Stimulated activated CD8-positive, alpha-beta memory T cell treated with anti-CD3 and anti-CD28 coated beads, Interleukin-4, amount 100 ng/mL, for 24 hours (primary cell): ENCODE data around the gene ARSK.
A peak's percentile ranks its signal among the peaks of the same experiment; 100 is the strongest.

Experiments
- DNase-seq: peaks from one replicate; pipeline ENCODE4 v3.0.0-alpha.2; 2020; ENCODE audit warnings: low read depth

Gene ARSK

GRCh38 chr5:95554647-95555548 lies at the start of gene ARSK, which contains the start of gene SKIC3:
TSS of gene ARSK (plus strand) at chr5:95555101. CDS start at chr5:95555279, 178 bp downstream.
TSS of gene SKIC3 (minus strand) at chr5:95554977. CDS start at chr5:95547150, 7,827 bp downstream.
- peak; percentile 80 for DNase-seq

DNA sequence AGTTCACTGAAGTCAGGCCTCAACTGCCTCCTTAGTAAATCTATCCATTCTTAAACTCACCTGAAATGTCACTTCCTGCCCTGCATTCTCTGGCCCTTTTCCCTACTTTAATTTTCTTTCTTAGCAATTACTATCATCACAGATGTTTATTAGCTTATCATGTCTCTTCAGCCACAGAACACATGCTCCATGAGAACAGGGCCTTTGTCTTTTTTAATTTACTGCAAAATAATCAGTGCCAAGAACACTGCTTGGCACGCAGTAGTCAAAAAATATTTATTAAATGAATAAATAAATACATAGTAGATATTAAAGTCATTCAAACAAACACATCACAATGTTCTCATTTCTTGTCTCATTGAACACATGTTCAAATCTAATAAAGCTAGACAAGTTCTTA lies 46.4 kb upstream of the ARSK start:
- DNase-seq = no peak

DNA sequence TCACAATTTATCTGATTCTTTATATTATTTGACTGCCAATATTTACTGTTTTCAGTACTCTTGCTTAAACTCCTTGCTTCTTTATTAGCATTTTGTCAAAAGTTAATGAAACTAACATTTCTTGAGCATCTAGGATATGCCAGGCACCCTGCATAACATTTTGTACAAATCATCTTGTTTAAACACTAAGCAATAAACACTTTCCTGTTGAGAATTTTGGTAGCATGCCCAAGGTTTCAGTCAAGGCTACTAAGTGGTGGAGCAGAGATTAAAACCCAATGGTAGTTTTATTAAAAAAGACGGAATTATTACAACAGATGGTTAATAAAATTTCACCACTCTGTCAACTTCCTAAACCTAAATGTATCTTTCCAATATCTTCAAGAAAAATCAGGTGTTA lies 43.3 kb upstream of the ARSK start:
- no peak for DNase-seq

DNA sequence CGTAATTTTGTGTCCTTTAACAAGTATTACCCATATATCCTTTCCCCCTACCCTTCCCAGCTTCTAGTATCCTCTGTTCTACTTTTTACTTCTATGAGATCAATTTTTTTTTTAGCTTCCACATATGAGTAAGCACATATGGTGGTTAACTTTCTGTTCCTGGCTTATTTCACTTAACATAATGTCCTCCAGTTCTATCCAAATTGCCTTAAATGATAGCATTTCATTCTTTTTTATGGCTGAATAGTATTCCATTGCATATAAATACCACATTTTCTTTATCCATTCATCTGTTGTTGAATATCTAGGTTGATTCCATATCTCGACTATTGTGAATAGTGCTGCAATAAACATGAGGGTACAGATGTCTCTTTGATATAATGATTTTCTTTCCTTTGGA lies 36.5 kb upstream of the ARSK start:
- no peak for DNase-seq

DNA sequence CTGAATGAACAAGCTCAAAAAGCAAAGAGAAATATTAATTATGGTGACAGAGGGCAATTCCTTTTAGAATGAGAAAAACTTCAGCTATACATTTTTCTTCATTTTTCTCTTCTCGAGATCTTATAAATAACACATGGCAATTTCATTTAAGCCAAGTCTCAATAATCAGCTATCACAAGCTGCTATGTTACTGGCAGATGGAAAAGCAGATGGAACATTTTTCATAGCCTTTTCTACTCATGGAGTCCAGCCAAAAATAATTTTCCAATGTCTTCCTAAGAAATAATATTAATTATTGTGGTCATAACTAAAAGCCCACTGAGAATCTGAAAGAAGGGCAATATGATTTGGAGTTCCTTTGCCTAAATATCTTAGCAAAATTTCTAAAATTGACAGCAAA lies 35.8 kb upstream of the ARSK start:
- DNase-seq = no peak

DNA sequence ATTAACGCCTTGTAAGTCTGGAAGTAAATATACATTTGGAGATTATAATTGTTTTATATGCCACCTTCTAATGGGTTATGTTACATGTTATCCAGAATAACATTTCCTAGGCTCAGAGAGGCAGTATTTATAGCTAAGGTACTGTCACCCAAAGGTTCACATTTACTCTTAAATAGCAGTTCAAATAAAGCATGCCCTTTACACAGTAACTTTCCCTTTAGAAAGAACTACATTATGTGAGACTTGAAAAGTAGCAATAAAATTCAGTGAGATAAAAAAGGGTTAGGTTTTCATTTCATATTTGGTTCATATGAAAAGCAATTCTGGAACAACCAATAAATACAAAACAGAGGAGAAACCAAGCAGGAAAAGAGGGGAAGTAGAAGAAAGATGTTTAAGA lies 35.2 kb upstream of the ARSK start:
- no peak for DNase-seq

DNA sequence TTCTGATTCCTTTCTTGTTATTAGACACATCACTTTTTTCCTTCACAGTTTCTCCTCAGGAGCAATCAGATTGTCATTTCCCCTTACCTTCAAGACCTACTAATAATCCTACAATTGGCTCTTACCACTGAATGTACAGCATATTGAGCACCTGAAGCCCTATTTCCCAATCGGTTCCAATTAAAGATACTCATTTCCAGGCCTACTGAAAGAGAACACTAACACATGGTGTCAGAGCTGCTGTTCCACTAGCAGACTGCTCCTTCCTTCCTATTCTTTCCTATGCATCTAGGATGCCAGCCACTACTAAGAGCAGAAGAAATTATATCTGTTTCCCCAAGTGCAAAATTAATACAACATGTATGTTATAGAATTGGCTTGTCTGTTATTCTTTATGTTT lies 34.7 kb upstream of the ARSK start:
- DNase-seq = no peak

GRCh38 chr5:95524423-95524822 lies 30.5 kb upstream of the ARSK start:
- DNase-seq = no peak

DNA sequence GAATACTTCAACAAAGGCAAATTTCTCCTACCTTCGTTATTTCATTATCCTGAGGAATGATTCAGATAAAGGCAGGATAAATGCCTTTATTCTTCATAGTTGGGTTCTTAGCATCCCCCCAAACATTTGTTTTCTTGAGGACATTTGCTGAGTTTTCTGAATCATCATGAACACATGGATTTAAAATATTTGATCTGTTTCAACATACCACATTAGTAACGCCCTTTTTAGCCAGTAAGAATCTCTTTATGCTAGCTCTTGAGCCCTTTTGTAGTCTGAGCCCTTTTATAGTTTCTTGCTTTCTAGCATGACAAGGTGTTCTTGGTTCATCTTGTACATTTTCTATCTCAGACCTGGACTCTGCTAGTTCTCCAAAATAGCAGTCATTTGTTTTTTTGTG lies 28.0 kb upstream of the ARSK start:
- DNase-seq = no peak

DNA sequence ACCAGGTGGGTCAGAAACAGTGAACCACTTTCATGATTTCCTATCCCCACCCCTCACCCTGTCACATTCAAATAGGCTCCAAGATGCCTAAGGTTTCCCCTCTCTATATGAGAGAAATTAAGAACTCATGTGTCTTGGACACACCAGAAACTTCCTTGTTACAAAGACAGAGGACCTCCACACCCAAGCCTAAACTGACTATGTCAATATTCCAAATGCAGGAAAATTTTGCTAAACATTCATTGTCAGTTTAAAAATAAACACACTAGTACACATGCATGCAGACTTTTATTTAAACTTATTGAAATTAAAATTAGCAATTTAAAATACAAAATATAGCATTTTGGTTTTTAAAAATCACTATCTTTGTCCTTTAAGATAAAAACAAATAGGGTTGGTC lies 26.3 kb upstream of the ARSK start:
- DNase-seq = no peak

DNA sequence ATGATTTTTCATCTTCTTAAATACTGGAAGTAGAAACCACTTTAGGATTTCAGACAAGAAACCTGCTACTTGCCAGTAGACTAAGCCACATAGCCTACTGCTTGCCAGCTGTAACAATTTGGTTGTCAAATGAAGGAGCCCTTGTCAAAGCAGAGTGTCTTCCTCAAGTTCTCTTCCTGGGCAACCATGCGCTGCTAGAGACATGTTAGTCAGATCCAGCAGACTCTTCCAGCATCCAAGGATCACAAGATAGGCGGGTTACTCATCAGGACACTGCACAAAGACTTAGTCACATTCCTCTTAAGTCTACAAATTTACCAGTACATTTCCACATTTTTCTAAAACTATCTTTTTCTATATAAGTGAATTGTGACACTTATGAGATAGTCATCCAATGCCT lies 24.5 kb upstream of the ARSK start:
- DNase-seq = no peak

GRCh38 chr5:95531491-95531890 lies 23.4 kb upstream of the ARSK start:
- no peak for DNase-seq

DNA sequence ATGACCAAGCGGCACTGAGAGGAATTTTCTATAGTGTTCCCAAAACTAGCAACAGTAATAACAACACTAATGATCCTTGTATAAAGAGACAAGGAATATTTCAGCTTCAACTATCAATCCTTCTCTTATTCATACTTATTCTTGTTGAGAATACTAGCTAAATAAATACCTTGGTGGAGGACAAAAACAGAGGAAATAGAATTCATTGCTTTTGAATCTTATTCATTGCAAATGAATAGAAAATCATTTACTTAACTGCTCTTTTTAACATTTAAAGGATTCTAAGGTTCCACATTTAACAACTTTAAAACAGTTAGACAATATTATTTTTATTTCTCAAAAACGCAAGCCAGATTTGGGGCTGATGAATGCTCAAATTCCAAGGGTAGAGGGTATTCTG lies 22.5 kb upstream of the ARSK start:
- no peak for DNase-seq

GRCh38 chr5:95533106-95533505 lies 21.8 kb upstream of the ARSK start:
- no peak for DNase-seq

- no peak for DNase-seq
These were observed 21.1 kb upstream of the ARSK start for GRCh38 chr5:95533761-95534160.

DNA sequence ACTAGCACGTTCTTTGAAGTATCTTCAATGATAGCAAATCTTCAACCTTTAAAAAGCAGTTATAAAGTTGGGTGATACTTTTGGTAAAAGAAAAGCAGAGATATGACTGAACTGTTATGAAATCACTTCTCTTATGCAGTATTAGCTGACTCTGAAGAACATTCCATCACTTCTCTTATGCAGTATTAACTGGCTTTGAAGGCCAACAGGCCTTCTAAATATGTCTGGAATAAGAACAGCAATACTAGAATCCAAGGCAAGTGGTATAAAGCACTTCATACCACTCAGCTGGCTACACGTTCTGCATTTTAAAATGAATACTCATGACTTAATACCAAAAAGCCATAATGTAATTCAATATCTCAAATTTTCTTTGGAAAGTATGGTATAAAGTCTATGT lies 17.4 kb upstream of the ARSK start:
- no peak for DNase-seq

GRCh38 chr5:95543017-95543705 lies 11.7 kb upstream of the ARSK start:
- no peak for DNase-seq

DNA sequence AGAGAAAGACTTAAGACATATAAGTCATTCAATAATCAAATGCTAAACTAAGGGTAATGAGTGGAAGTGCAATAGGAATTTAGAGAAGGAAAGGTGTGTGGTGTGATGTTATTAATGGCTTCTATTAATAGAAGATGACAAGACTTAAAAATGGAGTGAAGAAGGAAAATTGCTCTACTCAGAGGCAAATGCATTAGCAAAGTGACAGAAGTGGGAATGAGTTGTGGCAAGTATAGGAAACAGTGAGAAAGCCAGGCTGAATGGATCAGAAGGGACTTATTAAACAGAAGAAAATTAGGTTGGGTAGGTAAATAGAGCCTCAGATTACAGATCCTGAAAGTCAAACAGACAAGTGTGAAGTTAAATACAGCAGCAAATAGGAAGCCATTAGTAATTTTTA lies 5.9 kb upstream of the ARSK start:
- no peak for DNase-seq

- DNase-seq = no peak
These were observed 612 bp upstream of the ARSK start for GRCh38 chr5:95554331-95554646.

GRCh38 chr5:95555553-95555952 lies 652 bp downstream of the ARSK start:
- DNase-seq = no peak

GRCh38 chr5:95557841-95558240 lies 2.9 kb downstream of the ARSK start:
- no peak for DNase-seq

GRCh38 chr5:95562282-95562681 lies 7.4 kb downstream of the ARSK start:
- DNase-seq = no peak

DNA sequence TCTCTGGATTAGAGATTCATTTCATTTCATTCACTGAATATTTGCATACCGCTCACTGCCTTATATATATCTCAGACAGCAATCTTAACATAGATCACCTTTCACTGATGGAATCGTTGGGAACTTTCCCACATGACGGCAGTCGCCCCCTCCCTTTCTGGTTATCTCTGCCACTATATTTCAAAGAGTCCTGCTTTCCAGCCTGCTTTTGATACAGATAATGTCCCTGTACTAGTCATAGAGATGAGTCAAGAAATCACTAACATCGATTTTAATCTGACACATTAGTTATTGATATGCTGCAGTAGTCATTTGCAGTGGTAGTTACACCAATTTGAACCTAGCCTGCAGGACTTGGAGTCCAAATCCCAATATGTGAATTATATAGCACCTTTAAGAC lies 8.5 kb downstream of the ARSK start:
- DNase-seq = no peak

DNA sequence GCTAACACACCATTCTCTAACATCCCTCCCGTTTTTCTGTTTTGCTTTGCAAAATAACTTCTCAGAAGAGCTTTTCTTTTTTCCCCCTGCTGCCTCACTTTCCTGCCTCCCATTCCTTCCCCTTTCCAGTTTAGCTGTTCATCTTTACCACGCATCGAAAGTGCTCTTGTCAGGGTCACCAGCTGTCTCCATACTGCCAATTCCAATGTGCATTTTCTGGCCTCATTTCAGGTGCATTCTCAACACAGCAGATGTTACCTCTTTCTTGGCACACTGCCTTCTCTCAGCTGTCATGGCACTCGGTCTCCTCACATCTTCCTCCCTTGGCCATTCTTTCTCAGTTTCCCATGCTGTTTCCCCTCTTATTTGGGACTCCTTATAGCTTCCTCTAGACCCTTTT lies 9.5 kb downstream of the ARSK start:
- no peak for DNase-seq
